Thyroid gland (tissue), 4 donors: Measurements from ENCODE around the gene DYNC1H1. TPM values are rescaled to one million over a fixed set of nuclear protein-coding genes. Genes with fewer than 3 reads are reported as not detected.
"Not testable (repeated sequence)": the region's sequence is repeated elsewhere in the genome, so short reads cannot be mapped to it uniquely, and the experiment has no call there.

Experiments used
- DNase-seq, 2 donors: peaks; one replicate each; pipeline ENCODE4 v3.0.0-alpha.2; 2019
- H3K27ac ChIP-seq, 3 donors: fragments of 200-600 bp; sonication (generic); 1 replicate in 2 of 3; 2 replicates in 1 of 3; pipeline ENCODE4 v1.5.1; 2016 to 2019; ENCODE audit warnings: mild to moderate bottlenecking in 1 of 3, moderate library complexity in 1 of 3
- H3K27me3 ChIP-seq: fragments of 200-600 bp; sonication (generic); one replicate; pipeline ENCODE4 v1.5.1; 2019
- H3K36me3 ChIP-seq, 2 donors: fragments of 200-600 bp; sonication (generic); one replicate each; pipeline ENCODE4 v1.5.1; 2016 to 2019
- H3K4me1 ChIP-seq, 2 donors: fragments of 200-600 bp; sonication (generic); one replicate each; pipeline ENCODE4 v1.5.1; 2017 to 2019
- H3K4me3 ChIP-seq, 3 donors: fragments of 200-600 bp; sonication (generic); replicated peaks in 1 of 3; 1 replicate in 2 of 3; 2 replicates in 1 of 3; pipeline ENCODE4 v1.5.1; 2016; ENCODE audit warnings: mild to moderate bottlenecking in 1 of 3
- H3K9me3 ChIP-seq: fragments of 200-600 bp; sonication (generic); one replicate; pipeline ENCODE4 v1.5.1; 2017
- CTCF ChIP-seq, 6 experiments: fragments of 200-600 bp in 3 of 6; fragments of 450-650 bp in 3 of 6; sonication (generic) in 3 of 6; IDR thresholded peaks; one replicate each; pipeline ENCODE4 v1.5.1; 2016 to 2019; ENCODE audit warnings: antibody characterized with exemption in 6 of 6, mild to moderate bottlenecking in 2 of 6, inconsistent platforms in 1 of 6, moderate library complexity in 1 of 6
- POLR2A ChIP-seq, 2 donors: fragments of 450-650 bp; IDR thresholded peaks; one replicate each; pipeline ENCODE4 v1.6.1; 2017; ENCODE audit warnings: antibody characterized with exemption in 2 of 2, mild to moderate bottlenecking in 2 of 2, moderate library complexity in 1 of 2
- WGBS, 2 donors: methylation state at CpG; one replicate each; pipeline ENCODE4 v1.1.5; 2017; 5-methylcytosine and 5-hydroxymethylcytosine counted together
- intact Hi-C: fragments of 100-400 bp; cut with DNase I; formaldehyde crosslinking; loops from one replicate; pipeline ENCODE4 v1.15.1; 2023
- total RNA-seq, 4 donors: library from RNA; depleted of rRNA; stranded (reverse); fragments of >200 nt; gene quantifications; one replicate each; pipeline ENCODE4 v1.2.3, GENCODE V29; 2016

Gene DYNC1H1
- total RNA-seq, 4 donors from 2014 or later, result 464 to 818 (median 553) TPM

DNA sequence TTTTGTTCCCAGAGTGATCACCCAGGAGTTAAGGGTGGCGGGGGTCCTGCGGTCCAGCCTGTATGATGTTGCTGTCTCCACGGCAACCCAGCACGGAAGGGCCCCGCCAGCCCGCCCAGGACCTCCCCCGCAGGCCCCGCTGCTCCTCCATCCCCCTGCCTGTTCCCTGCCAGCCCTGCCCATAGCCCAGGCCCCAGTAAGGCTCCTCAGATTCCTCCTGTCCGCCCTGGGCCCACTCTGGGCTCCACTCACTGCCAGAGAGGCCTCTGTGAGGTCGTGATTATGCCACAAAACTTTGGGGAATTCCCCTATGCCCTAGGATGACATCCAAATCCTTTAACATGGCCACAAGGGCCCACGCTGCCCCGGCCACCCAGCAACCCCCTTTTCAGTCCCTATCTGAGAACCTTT is 101.7 kb downstream of the DYNC1H1 start:
- no peak overlapping the region for H3K27ac ChIP-seq
- H3K27me3 ChIP-seq, result no peaks in the 10 kb centered on the region
- H3K9me3 ChIP-seq, result no peaks in the 10 kb centered on the region
- 92 to 93% methylated on average over 12 of the region's 12 CpGs for WGBS, 2 donors
- H3K4me1 ChIP-seq, result peaks cover 3 to 10% of the 10 kb centered on the region in 2 donors
- no peak overlapping the region for H3K4me3 ChIP-seq
- intact Hi-C loops, result loop anchor here (10.0 kb wide), 1 partner anchor 159 kb away; no protein-coding TSS in a partner anchor
- H3K36me3 ChIP-seq, result no peaks in the 10 kb centered on the region
- no peak for DNase-seq
- TF ChIP-seq CTCF (IDR thresholded peaks at IDR 0.05), result no peak
- TF ChIP-seq POLR2A (IDR thresholded peaks at IDR 0.05), result no peak

GRCh38 chr14:102071283-102071998 is 107.1 kb downstream of the DYNC1H1 start:
- intact Hi-C loops, result no loop called here
- Histone ChIP-seq H3K36me3 (no peaks in the 10 kb centered on the region), H3K27ac (no peak overlapping the region), H3K9me3 (no peaks in the 10 kb centered on the region), H3K27me3 (no peaks in the 10 kb centered on the region), H3K4me1 (no peaks in the 10 kb centered on the region), H3K4me3 (no peak overlapping the region)
- DNase-seq, result no peak
- TF ChIP-seq CTCF (IDR thresholded peaks at IDR 0.05) (no peak), POLR2A (IDR thresholded peaks at IDR 0.05) (no peak)
- 64 to 80% methylated on average over 10 of the region's 10 CpGs for WGBS, 2 donors

DNA sequence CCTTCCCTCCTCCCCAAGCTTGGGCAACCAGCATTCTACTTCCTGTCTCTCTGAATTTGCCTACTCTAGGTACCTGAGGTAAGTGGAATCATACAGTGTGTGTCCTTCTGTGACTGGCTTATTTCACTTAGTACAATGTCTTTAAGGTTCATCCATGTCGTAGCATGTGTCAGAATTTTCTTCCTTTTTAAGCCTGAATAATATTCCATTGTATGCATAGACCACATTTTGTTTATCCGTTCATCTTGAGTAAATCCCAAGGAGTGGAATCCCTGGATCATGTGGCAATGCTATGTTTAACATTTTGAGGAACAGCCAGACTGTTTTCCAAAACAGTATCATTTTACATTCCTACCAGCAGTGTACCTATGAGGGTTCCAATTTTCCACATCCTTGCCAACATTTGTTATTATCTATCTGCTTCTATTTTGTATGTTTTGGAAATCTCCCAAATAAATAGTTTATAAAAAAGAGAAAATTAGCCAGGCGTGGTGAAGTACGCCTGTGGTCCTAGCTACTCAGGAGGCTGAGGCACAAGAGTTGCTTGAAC is 110.1 kb downstream of the DYNC1H1 start:
- 87 to 90% methylated on average over 4 of the region's 4 CpGs for WGBS, 2 donors
- H3K27ac ChIP-seq, result no peak overlapping the region
- DNase-seq, result no peak
- intact Hi-C loops, result no loop called here
- H3K9me3 ChIP-seq, result no peaks in the 10 kb centered on the region
- peaks cover 2 to 12% of the 10 kb centered on the region in 2 donors for H3K36me3 ChIP-seq
- no peaks in the 10 kb centered on the region for H3K27me3 ChIP-seq
- TF ChIP-seq CTCF (IDR thresholded peaks at IDR 0.05), result no peak
- H3K4me3 ChIP-seq, result no peak overlapping the region
- no peaks in the 10 kb centered on the region for H3K4me1 ChIP-seq

DNA sequence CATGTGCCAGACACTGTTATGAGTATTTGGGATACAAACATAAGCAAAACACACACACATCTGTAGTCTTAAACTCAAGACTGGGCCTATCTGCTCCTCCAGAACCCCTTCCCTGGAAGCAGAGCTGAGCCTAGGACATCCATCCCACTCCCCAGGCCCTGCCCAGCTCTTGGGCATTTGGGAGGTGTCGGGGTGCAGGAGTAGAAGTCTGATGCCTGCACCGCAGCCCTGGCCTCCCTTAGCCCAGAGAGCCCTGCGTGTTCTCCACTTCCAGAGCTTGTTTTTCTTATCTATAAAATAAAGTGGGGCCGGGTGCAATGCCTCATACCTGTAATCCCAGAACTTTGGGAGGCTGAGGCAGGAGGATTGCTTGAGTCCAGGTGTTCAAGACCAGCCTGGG is 110.8 kb downstream of the DYNC1H1 start:
- Histone ChIP-seq H3K27ac (no peak overlapping the region), H3K4me1 (no peaks in the 10 kb centered on the region), H3K9me3 (no peaks in the 10 kb centered on the region), H3K4me3 (no peak overlapping the region), H3K36me3 (peaks cover 9 to 18% of the 10 kb centered on the region in 2 donors), H3K27me3 (no peaks in the 10 kb centered on the region)
- TF ChIP-seq CTCF (IDR thresholded peaks at IDR 0.05), result no peak
- WGBS, 2 donors, result 91 to 100% methylated on average over 4 of the region's 4 CpGs
- DNase-seq, result no peak
- intact Hi-C loops, result no loop called here

DNA sequence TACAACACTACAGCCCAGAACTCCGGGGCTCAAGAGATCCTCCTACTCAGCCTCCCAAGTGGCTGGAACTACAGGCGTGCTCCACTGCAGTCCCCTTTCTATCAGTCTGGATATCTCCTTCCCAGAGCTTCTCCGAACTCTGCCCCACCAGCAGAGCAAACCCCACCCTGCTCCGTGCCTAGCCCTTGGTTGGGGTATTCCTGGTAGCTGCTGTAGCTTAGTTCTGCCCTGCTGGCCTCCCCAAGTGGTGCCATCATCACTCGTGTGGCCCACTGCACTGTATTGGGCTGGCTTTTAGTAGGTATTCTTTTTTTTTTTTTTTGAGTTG is 113.0 kb downstream of the DYNC1H1 start:
- Histone ChIP-seq H3K4me3 (no peak overlapping the region), H3K4me1 (no peaks in the 10 kb centered on the region), H3K27ac (no peak overlapping the region), H3K9me3 (no peaks in the 10 kb centered on the region), H3K27me3 (no peaks in the 10 kb centered on the region), H3K36me3 (peaks cover 31 to 40% of the 10 kb centered on the region in 2 donors)
- DNase-seq, result no peak
- TF ChIP-seq CTCF (IDR thresholded peaks at IDR 0.05), result no peak
- intact Hi-C loops, result no loop called here
- 86 to 90% methylated on average over 5 of the region's 5 CpGs for WGBS, 2 donors

DNA sequence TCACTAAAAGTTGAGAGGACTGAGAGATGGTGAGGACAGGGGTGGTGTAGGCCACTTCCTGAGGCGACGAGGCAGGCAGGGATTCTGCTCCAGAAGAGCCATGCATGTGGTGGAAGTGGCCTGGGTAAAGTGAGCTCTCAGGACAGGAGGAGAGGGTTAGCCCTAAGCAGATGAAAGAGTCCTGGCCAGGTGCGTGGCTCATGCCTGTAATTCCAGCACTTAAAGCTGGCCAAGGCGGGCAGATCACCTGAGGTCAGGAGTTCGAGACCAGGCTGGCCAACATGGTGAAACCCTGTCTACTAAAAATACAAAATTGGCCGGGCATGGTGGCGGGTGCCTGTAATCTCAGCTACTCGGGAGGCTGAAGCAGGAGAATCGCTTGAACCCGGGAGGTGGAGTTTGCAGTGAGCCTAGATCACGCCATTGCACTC is 114.0 kb downstream of the DYNC1H1 start:
- H3K27me3 ChIP-seq, DNase-seq, H3K4me1 ChIP-seq, H3K9me3 ChIP-seq, intact Hi-C loops, H3K27ac ChIP-seq, H3K4me3 ChIP-seq: not testable (repeated sequence)
- peaks cover 41 to 50% of the 10 kb centered on the region in 2 donors for H3K36me3 ChIP-seq
- 95 to 96% methylated on average over 11 of the region's 11 CpGs for WGBS, 2 donors
